Esophagus squamous epithelium (tissue), 4 donors: Measurements from ENCODE around the gene FGGY.

ENCODE experiments used
- CTCF ChIP-seq, 6 experiments: fragments of 450-650 bp in 4 of 6; fragments of 200-600 bp in 2 of 6; sonication (generic) in 2 of 6; IDR thresholded peaks; one replicate each; pipeline ENCODE4 v1.5.1; 2016 to 2019; ENCODE audit warnings: antibody characterized with exemption in 6 of 6, mild to moderate bottlenecking in 4 of 6, moderate library complexity in 4 of 6
- POLR2A ChIP-seq, 4 donors: fragments of 450-650 bp; IDR thresholded peaks; one replicate each; pipeline ENCODE4 v1.6.1; 2017; ENCODE audit warnings: antibody characterized with exemption in 4 of 4, mild to moderate bottlenecking in 4 of 4, moderate library complexity in 3 of 4

GRCh38 chr1:59685666-59686065 lies 388.8 kb downstream of the FGGY start:
- no peak for TF ChIP-seq CTCF (IDR thresholded peaks at IDR 0.05)
- no peak for TF ChIP-seq POLR2A (IDR thresholded peaks at IDR 0.05)
